ENCODE data around the gene PRMT1. TPM values are rescaled to one million over a fixed set of nuclear protein-coding genes. Genes with fewer than 3 reads are reported as not detected.

The PRMT1 gene
- total RNA-seq, 2 donors from 2014 or later: 45.4 to 71.2 TPM

- DNase-seq (no peak), ATAC-seq (no peak)
- intact Hi-C loops (cut with DNase I): no loop called here
- Histone ChIP-seq H3K36me3 (replicated peaks in 1 of 2; ENCODE audit: insufficient read depth in 1 of 2, low read depth in 2 of 2) (peaks cover 0 to 38% of the 10 kb centered on the region in 2 donors), H3K27ac (no peak overlapping the region), H3K4me3 (no peak overlapping the region), H3K27me3 (no peaks in the 10 kb centered on the region), H3K4me1 (no peaks in the 10 kb centered on the region), H3K9me3 (no peaks in the 10 kb centered on the region)
- TF ChIP-seq CTCF (IDR thresholded peaks at IDR 0.05) (no peak), POLR2A (IDR thresholded peaks at IDR 0.05) (no peak)
- 89 to 93% methylated on average over 17 of the region's 17 CpGs for WGBS, 2 donors
Observed at GRCh38 chr19:49656456-49657109, 20.5 kb upstream of the PRMT1 start.

- DNase-seq (no peak), ATAC-seq (no peak)
- H3K27me3 ChIP-seq: no peaks in the 10 kb centered on the region
- WGBS, 2 donors: 85 to 88% methylated on average over 13 to 21 of the region's 22 CpGs
- no peak overlapping the region for H3K4me3 ChIP-seq
- intact Hi-C loops (cut with DNase I): no loop called here
- H3K36me3 ChIP-seq (replicated peaks in 1 of 2; ENCODE audit: insufficient read depth in 1 of 2, low read depth in 2 of 2): peaks cover 7 to 37% of the 10 kb centered on the region in 2 donors
- no peaks in the 10 kb centered on the region for H3K9me3 ChIP-seq
- no peaks in the 10 kb centered on the region for H3K4me1 ChIP-seq
- no peak overlapping the region for H3K27ac ChIP-seq
- no peak for TF ChIP-seq POLR2A (IDR thresholded peaks at IDR 0.05)
Observed at GRCh38 chr19:49657493-49658138, 19.5 kb upstream of the PRMT1 start.

- H3K4me1 ChIP-seq: no peaks in the 10 kb centered on the region
- H3K36me3 ChIP-seq (replicated peaks in 1 of 2; ENCODE audit: insufficient read depth in 1 of 2, low read depth in 2 of 2): peaks cover 7 to 32% of the 10 kb centered on the region in 2 donors
- ATAC-seq (no peak), DNase-seq (no peak)
- no peaks in the 10 kb centered on the region for H3K9me3 ChIP-seq
- TF ChIP-seq POLR2A (IDR thresholded peaks at IDR 0.05): no peak
- TF ChIP-seq CTCF (IDR thresholded peaks at IDR 0.05): no peak
- 88% methylated on average over 3 to 9 of the region's 15 CpGs for WGBS, 2 donors
- H3K27ac ChIP-seq: no peak overlapping the region
- H3K4me3 ChIP-seq: no peak overlapping the region
- no peaks in the 10 kb centered on the region for H3K27me3 ChIP-seq
- intact Hi-C loops (cut with DNase I): no loop called here
Observed at GRCh38 chr19:49658139-49658517, 18.9 kb upstream of the PRMT1 start.

GRCh38 chr19:49658566-49659442 lies 18.3 kb upstream of the PRMT1 start:
- WGBS, 2 donors: 89% methylated on average over 8 to 12 of the region's 12 CpGs
- H3K4me3 ChIP-seq: no peak overlapping the region
- H3K4me1 ChIP-seq: peaks cover 5% of the 10 kb centered on the region
- no peaks in the 10 kb centered on the region for H3K27me3 ChIP-seq
- H3K9me3 ChIP-seq: no peaks in the 10 kb centered on the region
- peaks cover 7 to 30% of the 10 kb centered on the region in 2 donors for H3K36me3 ChIP-seq (replicated peaks in 1 of 2; ENCODE audit: insufficient read depth in 1 of 2, low read depth in 2 of 2)
- no peak for DNase-seq
- TF ChIP-seq CTCF (IDR thresholded peaks at IDR 0.05): no peak
- no peak for TF ChIP-seq POLR2A (IDR thresholded peaks at IDR 0.05)
- no peak for ATAC-seq
- no peak overlapping the region for H3K27ac ChIP-seq
- intact Hi-C loops (cut with DNase I): no loop called here

- Histone ChIP-seq H3K4me1 (peaks cover 12% of the 10 kb centered on the region), H3K36me3 (replicated peaks in 1 of 2; ENCODE audit: insufficient read depth in 1 of 2, low read depth in 2 of 2) (peaks cover 7 to 24% of the 10 kb centered on the region in 2 donors), H3K9me3 (no peaks in the 10 kb centered on the region), H3K27me3 (no peaks in the 10 kb centered on the region), H3K27ac (no peak overlapping the region), H3K4me3 (no peak overlapping the region)
- no peak for TF ChIP-seq POLR2A (IDR thresholded peaks at IDR 0.05)
- TF ChIP-seq CTCF (IDR thresholded peaks at IDR 0.05): no peak
- ATAC-seq: no peak
- WGBS, 2 donors: 91 to 96% methylated on average over 10 to 15 of the region's 15 CpGs
- DNase-seq: no peak
- intact Hi-C loops (cut with DNase I): no loop called here
Observed at GRCh38 chr19:49660338-49660961, 16.6 kb upstream of the PRMT1 start.
